OCI-LY1 (cell line): ENCODE measurements around the gene CASS4.

ENCODE experiments used
- EZH2 ChIP-seq: fragments of 200-600 bp; sonication (generic), shearing (Covaris generic); IDR thresholded peaks from 2 replicates; pipeline ENCODE4 v1.8.0; 2017; ENCODE audit warnings: borderline replicate concordance, mixed run types, mild to moderate bottlenecking, antibody characterized with exemption, low read length, moderate library complexity, mixed read lengths
- TF ChIP-seq, protein P1 (sequence below): fragments of 200-600 bp; sonication (generic), shearing (Covaris generic); IDR thresholded peaks from 2 replicates; pipeline ENCODE4 v1.5.1; 2017; ENCODE audit warnings: mild to moderate bottlenecking, antibody characterized with exemption, low read length, moderate library complexity, mixed read lengths

- TF ChIP-seq, protein P1, sequence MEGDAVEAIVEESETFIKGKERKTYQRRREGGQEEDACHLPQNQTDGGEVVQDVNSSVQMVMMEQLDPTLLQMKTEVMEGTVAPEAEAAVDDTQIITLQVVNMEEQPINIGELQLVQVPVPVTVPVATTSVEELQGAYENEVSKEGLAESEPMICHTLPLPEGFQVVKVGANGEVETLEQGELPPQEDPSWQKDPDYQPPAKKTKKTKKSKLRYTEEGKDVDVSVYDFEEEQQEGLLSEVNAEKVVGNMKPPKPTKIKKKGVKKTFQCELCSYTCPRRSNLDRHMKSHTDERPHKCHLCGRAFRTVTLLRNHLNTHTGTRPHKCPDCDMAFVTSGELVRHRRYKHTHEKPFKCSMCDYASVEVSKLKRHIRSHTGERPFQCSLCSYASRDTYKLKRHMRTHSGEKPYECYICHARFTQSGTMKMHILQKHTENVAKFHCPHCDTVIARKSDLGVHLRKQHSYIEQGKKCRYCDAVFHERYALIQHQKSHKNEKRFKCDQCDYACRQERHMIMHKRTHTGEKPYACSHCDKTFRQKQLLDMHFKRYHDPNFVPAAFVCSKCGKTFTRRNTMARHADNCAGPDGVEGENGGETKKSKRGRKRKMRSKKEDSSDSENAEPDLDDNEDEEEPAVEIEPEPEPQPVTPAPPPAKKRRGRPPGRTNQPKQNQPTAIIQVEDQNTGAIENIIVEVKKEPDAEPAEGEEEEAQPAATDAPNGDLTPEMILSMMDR: no peak
- TF ChIP-seq EZH2: no peak
Observed at GRCh38 chr20:56487216-56487615, 75.2 kb downstream of the CASS4 start.
